ENCODE data around the gene NFKBIB.

NFKBIB gene

DNA sequence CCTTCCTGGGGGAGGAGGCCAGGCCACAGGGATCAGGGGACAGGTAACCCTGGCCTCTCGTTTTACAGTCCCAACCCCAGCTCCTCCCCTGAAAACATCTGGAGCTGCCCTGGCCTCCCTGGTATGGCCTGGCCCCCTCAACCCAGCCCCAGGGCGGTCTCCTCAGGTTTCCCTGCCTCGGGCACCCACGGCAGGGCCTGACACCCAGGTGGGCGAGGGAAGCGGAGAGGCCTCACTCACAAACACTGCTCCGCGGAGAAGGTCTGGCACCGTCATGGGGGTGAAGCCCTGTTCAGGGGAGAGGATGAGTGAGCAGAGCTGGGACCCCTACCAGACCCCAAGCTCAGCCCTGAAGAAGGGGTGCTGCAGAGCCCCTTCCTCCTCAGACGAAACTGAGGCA lies 18.8 kb downstream of the NFKBIB start:
- no peaks in the 10 kb centered on the region for H3K4me1 ChIP-seq (ENCODE audit: control insufficient read depth, insufficient read depth, low read length, poor library complexity, severe bottlenecking)
- H3K27ac ChIP-seq (ENCODE audit: low read depth, low read length, severe bottlenecking), result no peak overlapping the region
- WGBS, 2 experiments (ENCODE audit: insufficient coverage in 2 of 2), result 80 to 93% methylated on average over 2 to 9 of the region's 10 CpGs
- no peak overlapping the region for H3K4me3 ChIP-seq (ENCODE audit: extremely low read depth, insufficient read depth, low read length, poor library complexity, severe bottlenecking)
- H3K9me3 ChIP-seq (ENCODE audit: control insufficient read depth, low read length), result no peaks in the 10 kb centered on the region
- H3K36me3 ChIP-seq (ENCODE audit: control insufficient read depth, insufficient read depth, low read length), result peaks cover 15% of the 10 kb centered on the region

DNA sequence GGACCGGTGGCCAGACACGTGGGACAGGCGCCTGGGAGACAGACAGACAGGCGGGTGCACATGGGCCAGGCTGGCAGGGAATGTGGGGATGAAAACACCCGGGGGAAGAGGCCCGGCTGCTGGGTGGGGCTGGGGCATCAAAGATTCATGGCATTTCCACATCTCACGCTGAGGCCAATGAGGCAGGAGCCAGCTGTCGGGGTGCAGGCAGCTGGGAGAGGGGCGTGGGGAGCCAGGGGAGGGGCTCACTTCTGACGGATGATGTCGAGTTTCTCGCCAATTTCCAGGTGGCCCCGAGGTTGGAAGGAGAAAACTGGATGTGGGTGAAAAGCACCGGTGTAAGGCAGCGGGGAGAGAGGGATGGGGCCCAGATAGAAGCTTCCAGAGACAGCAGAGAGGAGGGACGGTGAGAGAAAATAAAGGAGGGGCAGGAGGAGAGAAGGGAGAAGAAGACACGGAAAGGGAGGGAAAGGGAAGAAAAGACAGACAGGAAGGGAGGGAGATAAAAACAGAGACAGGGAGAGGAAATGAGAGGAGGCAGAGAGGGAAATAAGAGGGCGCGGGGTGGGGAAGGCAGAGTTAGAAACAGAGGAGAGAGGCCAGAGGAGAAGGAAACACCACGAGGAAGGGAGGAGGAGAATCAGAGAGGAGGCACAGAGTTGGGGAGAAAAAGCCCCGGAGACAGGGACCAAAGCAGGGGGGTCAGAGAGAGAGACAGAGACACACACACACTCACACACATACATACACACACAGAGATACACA lies 20.2 kb downstream of the NFKBIB start:
- Histone ChIP-seq H3K36me3 (ENCODE audit: control insufficient read depth, insufficient read depth, low read length) (peaks cover 28% of the 10 kb centered on the region), H3K4me3 (ENCODE audit: extremely low read depth, insufficient read depth, low read length, poor library complexity, severe bottlenecking) (no peak overlapping the region), H3K4me1 (ENCODE audit: control insufficient read depth, insufficient read depth, low read length, poor library complexity, severe bottlenecking) (no peaks in the 10 kb centered on the region), H3K27ac (ENCODE audit: low read depth, low read length, severe bottlenecking) (no peak overlapping the region), H3K9me3 (ENCODE audit: control insufficient read depth, low read length) (no peaks in the 10 kb centered on the region)
- WGBS, 2 experiments (ENCODE audit: insufficient coverage in 2 of 2), result 93 to 95% methylated on average over 19 to 20 of the region's 21 CpGs

- Histone ChIP-seq H3K27ac (ENCODE audit: low read depth, low read length, severe bottlenecking) (no peak overlapping the region), H3K36me3 (ENCODE audit: control insufficient read depth, insufficient read depth, low read length) (peaks cover 34% of the 10 kb centered on the region), H3K4me1 (ENCODE audit: control insufficient read depth, insufficient read depth, low read length, poor library complexity, severe bottlenecking) (no peaks in the 10 kb centered on the region), H3K4me3 (ENCODE audit: extremely low read depth, insufficient read depth, low read length, poor library complexity, severe bottlenecking) (no peak overlapping the region), H3K9me3 (ENCODE audit: control insufficient read depth, low read length) (no peaks in the 10 kb centered on the region)
- 87 to 90% methylated on average over 8 to 9 of the region's 14 CpGs for WGBS, 2 experiments (ENCODE audit: insufficient coverage in 2 of 2)
Observed at GRCh38 chr19:38920602-38921419, 21.0 kb downstream of the NFKBIB start.

DNA sequence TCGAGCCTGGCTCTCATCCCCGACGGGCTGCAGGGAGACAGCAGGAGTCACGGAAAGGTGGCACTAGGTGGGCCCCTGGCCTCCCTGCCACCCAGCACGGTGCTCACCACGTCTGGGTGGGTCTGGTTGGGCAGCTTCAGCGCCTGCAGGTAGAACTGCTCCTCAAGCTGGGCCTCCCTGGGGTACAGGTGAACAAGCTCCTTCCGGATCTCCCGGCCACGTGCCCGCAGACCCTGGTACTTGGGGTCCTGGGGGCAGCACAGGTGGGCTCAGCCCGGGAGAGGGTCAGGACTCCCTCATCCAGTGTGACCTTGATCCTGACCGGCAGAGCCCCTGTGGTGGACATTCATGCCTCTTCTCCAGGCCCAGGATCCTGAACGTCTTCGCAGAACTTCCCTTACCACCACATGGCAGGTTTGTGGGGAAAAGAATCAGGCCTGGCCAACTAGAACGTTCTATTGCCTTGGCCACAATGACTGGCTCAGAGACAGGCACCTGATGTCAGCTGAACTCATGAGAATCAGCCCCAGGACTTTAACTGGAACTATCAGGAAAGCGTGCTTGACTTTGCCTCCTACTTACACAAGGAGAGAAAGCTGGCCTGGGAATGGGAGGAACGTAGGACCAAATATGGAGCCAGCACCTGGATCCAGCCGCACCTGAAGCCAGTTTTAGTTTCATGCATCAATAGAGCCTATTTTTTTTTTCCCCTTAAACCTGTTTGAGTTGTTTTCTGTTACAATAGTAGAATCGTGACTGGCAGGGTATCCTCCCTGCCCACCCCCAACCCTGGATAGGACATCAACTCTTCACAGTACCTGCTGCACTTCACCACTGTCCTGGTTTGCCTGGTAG lies 21.9 kb downstream of the NFKBIB start:
- Histone ChIP-seq H3K4me1 (ENCODE audit: control insufficient read depth, insufficient read depth, low read length, poor library complexity, severe bottlenecking) (no peaks in the 10 kb centered on the region), H3K27ac (ENCODE audit: low read depth, low read length, severe bottlenecking) (no peak overlapping the region), H3K9me3 (ENCODE audit: control insufficient read depth, low read length) (no peaks in the 10 kb centered on the region), H3K36me3 (ENCODE audit: control insufficient read depth, insufficient read depth, low read length) (peaks cover 40% of the 10 kb centered on the region), H3K4me3 (ENCODE audit: extremely low read depth, insufficient read depth, low read length, poor library complexity, severe bottlenecking) (no peak overlapping the region)
- WGBS, 2 experiments (ENCODE audit: insufficient coverage in 2 of 2), result 96 to 98% methylated on average over 15 to 16 of the region's 20 CpGs

DNA sequence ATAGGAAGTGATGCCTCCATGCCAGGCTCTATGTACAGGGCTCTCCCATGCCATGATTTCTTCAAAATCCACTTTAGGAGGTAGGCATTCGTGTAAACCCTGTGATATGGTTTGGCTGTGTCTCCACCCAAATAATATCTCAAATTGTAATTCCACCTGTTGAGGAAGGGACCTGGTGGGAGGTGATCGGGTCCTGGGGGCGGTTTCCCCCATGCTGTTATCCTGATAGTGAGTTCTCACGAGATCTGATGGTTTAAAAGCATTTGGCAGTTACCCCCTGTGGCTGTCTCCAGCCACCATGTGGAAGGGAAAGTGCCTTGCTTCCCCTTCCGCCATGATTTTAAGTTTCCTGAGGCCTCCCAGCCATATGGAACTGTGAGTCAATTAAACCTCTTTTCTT lies 22.7 kb downstream of the NFKBIB start:
- H3K4me3 ChIP-seq (ENCODE audit: extremely low read depth, insufficient read depth, low read length, poor library complexity, severe bottlenecking), result no peak overlapping the region
- H3K4me1 ChIP-seq (ENCODE audit: control insufficient read depth, insufficient read depth, low read length, poor library complexity, severe bottlenecking), result no peaks in the 10 kb centered on the region
- no peak overlapping the region for H3K27ac ChIP-seq (ENCODE audit: low read depth, low read length, severe bottlenecking)
- no peaks in the 10 kb centered on the region for H3K9me3 ChIP-seq (ENCODE audit: control insufficient read depth, low read length)
- peaks cover 40% of the 10 kb centered on the region for H3K36me3 ChIP-seq (ENCODE audit: control insufficient read depth, insufficient read depth, low read length)
- WGBS, 2 experiments (ENCODE audit: insufficient coverage in 2 of 2), result 94 to 95% methylated on average over 2 to 4 of the region's 5 CpGs

DNA sequence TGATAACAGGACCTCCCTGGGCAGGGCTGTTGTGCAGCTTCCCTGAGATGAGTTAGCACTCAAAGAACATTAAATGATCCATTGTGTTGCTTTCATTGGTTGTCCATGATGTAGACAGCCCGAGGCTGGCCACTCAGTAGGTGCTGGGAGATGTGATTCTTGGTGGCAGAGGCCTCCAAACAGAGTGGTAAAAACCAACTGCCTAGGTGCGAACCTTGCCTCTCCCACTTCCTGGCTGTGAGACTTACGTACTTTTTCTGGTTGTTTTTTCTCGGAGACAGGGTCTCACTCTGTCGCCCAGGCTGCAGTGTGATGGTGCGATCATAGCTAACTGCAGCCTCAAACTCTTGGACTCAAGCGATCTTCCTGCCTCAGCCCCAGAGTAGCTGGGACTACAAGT lies 24.6 kb downstream of the NFKBIB start:
- H3K36me3 ChIP-seq (ENCODE audit: control insufficient read depth, insufficient read depth, low read length), result peaks cover 45% of the 10 kb centered on the region
- H3K4me3 ChIP-seq (ENCODE audit: extremely low read depth, insufficient read depth, low read length, poor library complexity, severe bottlenecking), result no peak overlapping the region
- no peaks in the 10 kb centered on the region for H3K9me3 ChIP-seq (ENCODE audit: control insufficient read depth, low read length)
- no peaks in the 10 kb centered on the region for H3K4me1 ChIP-seq (ENCODE audit: control insufficient read depth, insufficient read depth, low read length, poor library complexity, severe bottlenecking)
- no peak overlapping the region for H3K27ac ChIP-seq (ENCODE audit: low read depth, low read length, severe bottlenecking)
- 97 to 98% methylated on average over 7 of the region's 7 CpGs for WGBS, 2 experiments (ENCODE audit: insufficient coverage in 2 of 2)

- Histone ChIP-seq H3K36me3 (ENCODE audit: control insufficient read depth, insufficient read depth, low read length) (peaks cover 46% of the 10 kb centered on the region), H3K4me3 (ENCODE audit: extremely low read depth, insufficient read depth, low read length, poor library complexity, severe bottlenecking) (no peak overlapping the region), H3K4me1 (ENCODE audit: control insufficient read depth, insufficient read depth, low read length, poor library complexity, severe bottlenecking) (peaks cover 4% of the 10 kb centered on the region), H3K9me3 (ENCODE audit: control insufficient read depth, low read length) (peaks cover 2% of the 10 kb centered on the region), H3K27ac (ENCODE audit: low read depth, low read length, severe bottlenecking) (no peak overlapping the region)
- WGBS, 2 experiments (ENCODE audit: insufficient coverage in 2 of 2), result 93 to 100% methylated on average over 1 to 2 of the region's 4 CpGs
Observed at GRCh38 chr19:38928391-38929001, 28.7 kb downstream of the NFKBIB start.

GRCh38 chr19:38929929-38930775 lies 30.4 kb downstream of the NFKBIB start, which contains the start of gene SARS2:
Gene SARS2, minus strand, starts transcription at chr19:38930763. Its CDS starts 27 bp downstream, at chr19:38930736.
- Histone ChIP-seq H3K36me3 (ENCODE audit: control insufficient read depth, insufficient read depth, low read length) (peaks cover 48% of the 10 kb centered on the region), H3K27ac (ENCODE audit: low read depth, low read length, severe bottlenecking) (peak within 1 kb of the TSS; percentile 93), H3K4me1 (ENCODE audit: control insufficient read depth, insufficient read depth, low read length, poor library complexity, severe bottlenecking) (peaks cover 4% of the 10 kb centered on the region), H3K4me3 (ENCODE audit: extremely low read depth, insufficient read depth, low read length, poor library complexity, severe bottlenecking) (peak within 1 kb of the TSS; percentile 91), H3K9me3 (ENCODE audit: control insufficient read depth, low read length) (peaks cover 8% of the 10 kb centered on the region)
- 3 to 4% methylated on average over 39 to 46 of the region's 49 CpGs for WGBS, 2 experiments (ENCODE audit: insufficient coverage in 2 of 2)

GRCh38 chr19:38930776-38931520 lies 31.2 kb downstream of the NFKBIB start, which contains the start of gene MRPS12:
Gene MRPS12, plus strand, starts transcription at chr19:38930944. Its CDS starts 351 bp downstream, at chr19:38931295.
- H3K36me3 ChIP-seq (ENCODE audit: control insufficient read depth, insufficient read depth, low read length), result peaks cover 40% of the 10 kb centered on the region
- H3K4me1 ChIP-seq (ENCODE audit: control insufficient read depth, insufficient read depth, low read length, poor library complexity, severe bottlenecking), result peaks cover 4% of the 10 kb centered on the region
- H3K27ac ChIP-seq (ENCODE audit: low read depth, low read length, severe bottlenecking), result peak within 1 kb of the TSS; percentile 93
- WGBS, 2 experiments (ENCODE audit: insufficient coverage in 2 of 2), result 0 to 1% methylated on average over 30 to 33 of the region's 40 CpGs
- peak within 1 kb of the TSS; percentile 91 for H3K4me3 ChIP-seq (ENCODE audit: extremely low read depth, insufficient read depth, low read length, poor library complexity, severe bottlenecking)
- peaks cover 8% of the 10 kb centered on the region for H3K9me3 ChIP-seq (ENCODE audit: control insufficient read depth, low read length)

Data from mesodermal cell (in vitro differentiated cells).